ENCODE results near the gene CCL7.
"Not testable (repeated sequence)": the region's sequence is repeated elsewhere in the genome, so short reads cannot be mapped to it uniquely, and the experiment has no call there.

Gene CCL7

GRCh38 chr17:34226011-34226743 lies 43.8 kb upstream of the CCL7 start:
- no peaks in the 10 kb centered on the region for H3K27me3 ChIP-seq
- H3K9me3 ChIP-seq: no peaks in the 10 kb centered on the region
- no peak overlapping the region for H3K4me3 ChIP-seq (ENCODE audit: low read depth in 1 of 2, low read length in 1 of 2)
- no peaks in the 10 kb centered on the region for H3K36me3 ChIP-seq
- peaks cover 2 to 5% of the 10 kb centered on the region in 2 experiments for H3K4me1 ChIP-seq (ENCODE audit: control insufficient read depth in 1 of 2, insufficient read depth in 1 of 2, low read depth in 1 of 2, low read length in 1 of 2)
- TF ChIP-seq, protein P1, sequence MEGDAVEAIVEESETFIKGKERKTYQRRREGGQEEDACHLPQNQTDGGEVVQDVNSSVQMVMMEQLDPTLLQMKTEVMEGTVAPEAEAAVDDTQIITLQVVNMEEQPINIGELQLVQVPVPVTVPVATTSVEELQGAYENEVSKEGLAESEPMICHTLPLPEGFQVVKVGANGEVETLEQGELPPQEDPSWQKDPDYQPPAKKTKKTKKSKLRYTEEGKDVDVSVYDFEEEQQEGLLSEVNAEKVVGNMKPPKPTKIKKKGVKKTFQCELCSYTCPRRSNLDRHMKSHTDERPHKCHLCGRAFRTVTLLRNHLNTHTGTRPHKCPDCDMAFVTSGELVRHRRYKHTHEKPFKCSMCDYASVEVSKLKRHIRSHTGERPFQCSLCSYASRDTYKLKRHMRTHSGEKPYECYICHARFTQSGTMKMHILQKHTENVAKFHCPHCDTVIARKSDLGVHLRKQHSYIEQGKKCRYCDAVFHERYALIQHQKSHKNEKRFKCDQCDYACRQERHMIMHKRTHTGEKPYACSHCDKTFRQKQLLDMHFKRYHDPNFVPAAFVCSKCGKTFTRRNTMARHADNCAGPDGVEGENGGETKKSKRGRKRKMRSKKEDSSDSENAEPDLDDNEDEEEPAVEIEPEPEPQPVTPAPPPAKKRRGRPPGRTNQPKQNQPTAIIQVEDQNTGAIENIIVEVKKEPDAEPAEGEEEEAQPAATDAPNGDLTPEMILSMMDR (IDR thresholded peaks at IDR 0.05): no peak
- H3K27ac ChIP-seq: no peak overlapping the region

GRCh38 chr17:34226744-34227034 lies 43.3 kb upstream of the CCL7 start:
- Histone ChIP-seq H3K4me3 (ENCODE audit: low read depth in 1 of 2, low read length in 1 of 2) (no peak overlapping the region), H3K4me1 (ENCODE audit: control insufficient read depth in 1 of 2, insufficient read depth in 1 of 2, low read depth in 1 of 2, low read length in 1 of 2) (peaks cover 0 to under 1% of the 10 kb centered on the region in 2 experiments), H3K27me3 (no peaks in the 10 kb centered on the region), H3K36me3 (no peaks in the 10 kb centered on the region), H3K9me3 (no peaks in the 10 kb centered on the region), H3K27ac (no peak overlapping the region)
- TF ChIP-seq, protein P1 (IDR thresholded peaks at IDR 0.05): no peak

- H3K27me3 ChIP-seq; H3K27ac ChIP-seq; H3K4me3 ChIP-seq (ENCODE audit: low read depth in 1 of 2, low read length in 1 of 2); H3K9me3 ChIP-seq; H3K4me1 ChIP-seq (ENCODE audit: control insufficient read depth in 1 of 2, insufficient read depth in 1 of 2, low read depth in 1 of 2, low read length in 1 of 2); H3K36me3 ChIP-seq: not testable (repeated sequence)
Measured at GRCh38 chr17:34227293-34227692, 42.7 kb upstream of the CCL7 start.

- TF ChIP-seq, protein P1 (IDR thresholded peaks at IDR 0.05): no peak
- Histone ChIP-seq H3K9me3 (no peaks in the 10 kb centered on the region), H3K27ac (no peak overlapping the region), H3K4me1 (ENCODE audit: control insufficient read depth in 1 of 2, insufficient read depth in 1 of 2, low read depth in 1 of 2, low read length in 1 of 2) (no peaks in the 10 kb centered on the region), H3K36me3 (no peaks in the 10 kb centered on the region), H3K4me3 (ENCODE audit: low read depth in 1 of 2, low read length in 1 of 2) (no peak overlapping the region), H3K27me3 (no peaks in the 10 kb centered on the region)
Measured at GRCh38 chr17:34227707-34228106, 42.3 kb upstream of the CCL7 start.

DNA sequence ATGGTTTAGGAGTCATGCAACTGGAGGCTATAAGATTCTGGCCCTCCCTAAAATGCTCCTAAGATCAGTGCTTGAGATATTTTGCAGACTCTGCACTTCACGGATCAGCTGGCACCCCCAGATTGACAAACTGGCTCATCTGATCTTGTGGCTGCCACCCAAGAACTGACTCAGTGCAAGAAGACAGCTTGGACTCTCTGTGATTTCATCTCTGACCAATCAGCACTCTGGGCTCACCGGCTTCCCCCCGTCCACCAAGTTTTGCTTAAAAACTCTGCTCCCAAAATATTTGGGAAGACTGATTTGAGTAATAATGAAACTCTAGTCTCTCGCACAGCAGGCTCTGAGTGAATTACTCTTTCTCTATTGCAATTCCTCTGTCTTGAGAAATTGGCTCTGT lies 41.2 kb upstream of the CCL7 start:
- no peaks in the 10 kb centered on the region for H3K27me3 ChIP-seq
- peaks cover 7% of the 10 kb centered on the region in 2 experiments for H3K4me1 ChIP-seq (ENCODE audit: control insufficient read depth in 1 of 2, insufficient read depth in 1 of 2, low read depth in 1 of 2, low read length in 1 of 2)
- H3K27ac ChIP-seq: no peak overlapping the region
- TF ChIP-seq, protein P1 (IDR thresholded peaks at IDR 0.05): no peak
- H3K9me3 ChIP-seq: no peaks in the 10 kb centered on the region
- H3K4me3 ChIP-seq (ENCODE audit: low read depth in 1 of 2, low read length in 1 of 2): no peak overlapping the region
- no peaks in the 10 kb centered on the region for H3K36me3 ChIP-seq

DNA sequence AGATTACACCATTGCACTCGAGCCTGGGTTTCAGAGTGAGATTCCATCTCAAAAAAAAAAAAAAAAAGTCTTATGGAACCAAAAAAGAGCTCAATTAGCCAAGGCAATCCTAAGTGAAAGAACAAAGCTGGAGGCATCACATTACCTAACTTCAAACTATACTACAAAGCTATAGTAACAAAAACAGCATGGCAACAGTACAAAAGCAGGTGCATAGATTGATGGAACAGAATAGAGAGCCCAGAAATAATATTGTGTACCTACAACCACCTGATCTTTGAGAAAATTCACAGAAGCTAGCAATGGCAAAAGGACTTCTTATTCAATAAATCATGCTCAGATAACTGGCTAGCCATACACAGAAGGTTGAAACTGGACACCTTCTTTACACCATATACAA lies 39.7 kb upstream of the CCL7 start:
- Histone ChIP-seq H3K4me3 (ENCODE audit: low read depth in 1 of 2, low read length in 1 of 2) (no peak overlapping the region), H3K36me3 (no peaks in the 10 kb centered on the region), H3K27ac (no peak overlapping the region), H3K27me3 (no peaks in the 10 kb centered on the region), H3K4me1 (ENCODE audit: control insufficient read depth in 1 of 2, insufficient read depth in 1 of 2, low read depth in 1 of 2, low read length in 1 of 2) (peaks cover 21 to 23% of the 10 kb centered on the region in 2 experiments), H3K9me3 (no peaks in the 10 kb centered on the region)
- TF ChIP-seq, protein P1 (IDR thresholded peaks at IDR 0.05): no peak
